Loucy (cell line): ENCODE data around the gene CDH4.

ENCODE experiments used
- H2AFZ ChIP-seq: fragments of 200-600 bp; sonication (generic); 2 replicates; pipeline ENCODE4 v1.6.0; 2016; ENCODE audit warnings: antibody characterized with exemption, mild to moderate bottlenecking, low read length, moderate library complexity
- H3F3A ChIP-seq: fragments of 200-600 bp; 2 replicates; pipeline ENCODE4 v1.6.0; 2016; ENCODE audit warnings: antibody characterized with exemption, low read depth, mild to moderate bottlenecking
- H3K27me3 ChIP-seq: fragments of 200-600 bp; sonication (generic); 2 replicates; pipeline ENCODE4 v1.6.1; 2014; ENCODE audit warnings: low read length, mild to moderate bottlenecking; ENCODE audit not compliant: insufficient read depth, poor library complexity, severe bottlenecking
- H3K36me3 ChIP-seq: fragments of 200-600 bp; sonication (generic); 2 replicates; pipeline ENCODE4 v1.6.1; 2016; ENCODE audit warnings: low read length; ENCODE audit not compliant: insufficient read depth
- H3K4me1 ChIP-seq: fragments of 200-600 bp; sonication (generic); 2 replicates; pipeline ENCODE4 v1.5.1; 2014; ENCODE audit warnings: low read length, mild to moderate bottlenecking; ENCODE audit not compliant: insufficient read depth, poor library complexity, severe bottlenecking
- H3K4me2 ChIP-seq: fragments of 200-600 bp; sonication (generic); 2 replicates; pipeline ENCODE4 v1.6.0; 2014; ENCODE audit warnings: antibody characterized with exemption, low read length, low read depth, mild to moderate bottlenecking; ENCODE audit not compliant: poor library complexity, severe bottlenecking
- H3K4me3 ChIP-seq: fragments of 200-600 bp; sonication (generic); 2 replicates; pipeline ENCODE4 v1.5.1; 2014; ENCODE audit warnings: low read length, mild to moderate bottlenecking, mixed read lengths; ENCODE audit not compliant: poor library complexity, severe bottlenecking
- H3K79me2 ChIP-seq: fragments of 200-600 bp; sonication (generic); 2 replicates; pipeline ENCODE4 v1.6.1; 2014; ENCODE audit warnings: low read length; ENCODE audit not compliant: insufficient read depth
- H3K9ac ChIP-seq: fragments of 200-600 bp; sonication (generic); 2 replicates; pipeline ENCODE4 v1.6.0; 2014; ENCODE audit warnings: mild to moderate bottlenecking, low read depth, low read length, moderate library complexity; ENCODE audit not compliant: poor library complexity, severe bottlenecking
- H3K9me2 ChIP-seq: fragments of 200-600 bp; sonication (generic); replicated peaks from 2 replicates; pipeline ENCODE4 v1.6.1; 2016; ENCODE audit warnings: low read depth, low read length, mixed read lengths
- H3K9me3 ChIP-seq: fragments of 200-600 bp; sonication (generic); 2 replicates; pipeline ENCODE4 v1.6.1; 2014; ENCODE audit warnings: mild to moderate bottlenecking, antibody characterized with exemption, low read length, low read depth; ENCODE audit not compliant: insufficient read depth
- H4K20me1 ChIP-seq: fragments of 200-600 bp; sonication (generic); 2 replicates; pipeline ENCODE4 v1.6.0; 2014; ENCODE audit warnings: antibody characterized with exemption, low read length, mild to moderate bottlenecking; ENCODE audit not compliant: insufficient read depth, poor library complexity, severe bottlenecking
- CTCF ChIP-seq: fragments of 200-600 bp; sonication (generic); conservative IDR thresholded peaks from 2 replicates; pipeline ENCODE4 v1.5.1; 2014; ENCODE audit warnings: mild to moderate bottlenecking, antibody characterized with exemption, low read length
- EZH2phosphoT487 ChIP-seq: fragments of 200-600 bp; IDR thresholded peaks from 2 replicates; pipeline ENCODE4 v1.6.1; 2018; ENCODE audit warnings: antibody characterized with exemption, mild to moderate bottlenecking, moderate library complexity, borderline replicate concordance

The CDH4 gene

GRCh38 chr20:61835791-61836350 is 583.8 kb downstream of the CDH4 start:
- Histone ChIP-seq H3K9ac (no peak overlapping the region), H3K4me2 (no peak overlapping the region), H4K20me1 (no peaks in the 10 kb centered on the region), H3K79me2 (no peaks in the 10 kb centered on the region), H3K9me3 (no peaks in the 10 kb centered on the region), H3K36me3 (no peaks in the 10 kb centered on the region), H3K9me2 (no peaks in the 10 kb centered on the region), H3K4me1 (peaks cover 10% of the 10 kb centered on the region), H3K27me3 (no peaks in the 10 kb centered on the region), H2AFZ (no peak overlapping the region), H3F3A (no peaks in the 10 kb centered on the region), H3K4me3 (no peak overlapping the region)
- TF ChIP-seq EZH2phosphoT487 = no peak
- TF ChIP-seq CTCF = no peak

GRCh38 chr20:61837200-61837599 is 585.1 kb downstream of the CDH4 start:
- Histone ChIP-seq H4K20me1 (no peaks in the 10 kb centered on the region), H3K4me3 (no peak overlapping the region), H3K27me3 (no peaks in the 10 kb centered on the region), H3K36me3 (no peaks in the 10 kb centered on the region), H3K9ac (no peak overlapping the region), H3K4me2 (no peak overlapping the region), H3F3A (no peaks in the 10 kb centered on the region), H3K79me2 (no peaks in the 10 kb centered on the region), H3K4me1 (no peaks in the 10 kb centered on the region), H3K9me2 (no peaks in the 10 kb centered on the region), H2AFZ (no peak overlapping the region), H3K9me3 (no peaks in the 10 kb centered on the region)
- TF ChIP-seq CTCF = no peak
- TF ChIP-seq EZH2phosphoT487 = no peak

GRCh38 chr20:61839223-61839911 is 587.3 kb downstream of the CDH4 start:
- H3K4me3 ChIP-seq = no peak overlapping the region
- H3F3A ChIP-seq = no peaks in the 10 kb centered on the region
- no peak for TF ChIP-seq EZH2phosphoT487
- no peak for TF ChIP-seq CTCF
- H3K79me2 ChIP-seq = no peaks in the 10 kb centered on the region
- H3K9ac ChIP-seq = no peak overlapping the region
- no peaks in the 10 kb centered on the region for H3K36me3 ChIP-seq
- H3K4me2 ChIP-seq = no peak overlapping the region
- no peaks in the 10 kb centered on the region for H3K9me2 ChIP-seq
- H3K27me3 ChIP-seq = no peaks in the 10 kb centered on the region
- H3K9me3 ChIP-seq = no peaks in the 10 kb centered on the region
- H4K20me1 ChIP-seq = no peaks in the 10 kb centered on the region
- no peak overlapping the region for H2AFZ ChIP-seq
- no peaks in the 10 kb centered on the region for H3K4me1 ChIP-seq
